Endothelial cell of umbilical vein (primary cell): ENCODE data around the gene RAPGEF6. TPM values are rescaled to one million over a fixed set of nuclear protein-coding genes. Genes with fewer than 3 reads are reported as not detected.

Source experiments
- BruUV-seq: library from RNA; stranded (reverse); fragments of 400-500 nt; replicated peaks from 2 replicates; lab custom pipeline; 2021; lab: Mats Ljungman, UMichigan
- CTCF ChIA-PET: fragments of 300-600, 350-600 bp; sonication (Branson Sonifier 250); formaldehyde crosslinking; loops from one replicate; lab custom pipeline; 2021; ENCODE audit warnings: antibody characterized with exemption, inconsistent platforms; lab: Charles Lee
- POLR2A ChIA-PET: fragments of 300-600, 350-600 bp; sonication (Branson Sonifier 250); formaldehyde crosslinking; loops from one replicate; lab custom pipeline; 2021; ENCODE audit warnings: antibody characterized with exemption, inconsistent platforms; lab: Charles Lee
- DNase-seq: peaks from one replicate; pipeline ENCODE4 v3.0.0-alpha.2; 2011; ENCODE audit warnings: low read depth, low spot score
- FAIRE-seq: peaks from 2 replicates; lab custom pipeline; 2011; peaks lifted over from hg19 to GRCh38; lab: Jason Lieb, UNC
- H2AFZ ChIP-seq: 2 replicates; pipeline ENCODE4 v1.6.0; 2012; ENCODE audit warnings: low read depth, low read length, control low read depth, inconsistent platforms
- H3K27ac ChIP-seq: 2 replicates; pipeline ENCODE4 v1.5.1; 2011; ENCODE audit warnings: low read depth, mild to moderate bottlenecking, control low read depth, low read length, moderate library complexity; ENCODE audit not compliant: insufficient read depth
- H3K27me3 ChIP-seq, 2 experiments: 2 replicates each; pipeline versions ENCODE4 v1.6.0 to v1.6.1; 2011; ENCODE audit warnings: low read length in 2 of 2, mixed read lengths in 1 of 2; ENCODE audit not compliant: control insufficient read depth in 2 of 2, insufficient read depth in 2 of 2
- H3K36me3 ChIP-seq, 2 experiments: 2 replicates in 1 of 2; 3 replicates in 1 of 2; pipeline ENCODE4 v1.5.1; 2011; ENCODE audit warnings: low read length in 2 of 2, mild to moderate bottlenecking in 1 of 2, moderate library complexity in 1 of 2; ENCODE audit not compliant: control insufficient read depth in 2 of 2, insufficient read depth in 2 of 2; ENCODE audit errors: extremely low read depth in 1 of 2
- H3K4me1 ChIP-seq: 3 replicates; pipeline ENCODE4 v1.5.1; 2011; ENCODE audit warnings: mild to moderate bottlenecking, low read length; ENCODE audit not compliant: control insufficient read depth, insufficient read depth; ENCODE audit errors: extremely low read depth
- H3K4me2 ChIP-seq: 2 replicates; pipeline ENCODE4 v1.6.1; 2011; ENCODE audit warnings: low read length, control low read depth, mixed read lengths; ENCODE audit not compliant: insufficient read depth
- H3K4me3 ChIP-seq, 3 experiments: fragments of 200-600 bp in 1 of 3; sonication (generic), shearing (Covaris generic) in 1 of 3; replicated peaks in 1 of 3; 2 replicates each; pipeline ENCODE4 v1.5.1; 2011 to 2016; ENCODE audit warnings: control low read depth in 3 of 3, low read length in 3 of 3, mild to moderate bottlenecking in 2 of 3, inconsistent platforms in 1 of 3, low read depth in 1 of 3, moderate library complexity in 1 of 3; ENCODE audit not compliant: insufficient read depth in 1 of 3
- H3K79me2 ChIP-seq: 2 replicates; pipeline ENCODE4 v1.6.0; 2012; ENCODE audit warnings: low read length, inconsistent platforms; ENCODE audit not compliant: control insufficient read depth, insufficient read depth
- H3K9ac ChIP-seq: replicated peaks from 2 replicates; pipeline ENCODE3; 2011; ENCODE audit warnings: low read length, control low read depth; ENCODE audit not compliant: insufficient read depth; ENCODE audit errors: extremely low read depth
- H3K9me1 ChIP-seq: replicated peaks from 3 replicates; pipeline ENCODE4 v1.6.0; 2011; ENCODE audit warnings: mild to moderate bottlenecking, low read length; ENCODE audit not compliant: control insufficient read depth, insufficient read depth; ENCODE audit errors: extremely low read depth
- H3K9me3 ChIP-seq: replicated peaks from 2 replicates; pipeline ENCODE4 v1.5.1; 2012; ENCODE audit warnings: low read length, inconsistent platforms; ENCODE audit not compliant: control insufficient read depth, insufficient read depth
- H4K20me1 ChIP-seq: replicated peaks from 2 replicates; pipeline ENCODE3; 2011; ENCODE audit warnings: mild to moderate bottlenecking, low read length; ENCODE audit not compliant: control insufficient read depth, insufficient read depth; ENCODE audit errors: extremely low read depth
- CTCF ChIP-seq, 2 donors: IDR thresholded peaks; 1 replicate in 1 of 2; 2 replicates in 1 of 2; pipeline ENCODE4 v1.5.1; 2011; ENCODE audit warnings: low read length in 2 of 2, mild to moderate bottlenecking in 2 of 2, moderate library complexity in 2 of 2, control low read depth in 1 of 2, inconsistent platforms in 1 of 2, low read depth in 1 of 2; ENCODE audit not compliant: insufficient read depth in 1 of 2; ENCODE audit errors: extremely low read depth in 1 of 2
- EZH2 ChIP-seq: IDR thresholded peaks from 2 replicates; pipeline ENCODE4 v1.6.1; 2012; ENCODE audit warnings: borderline replicate concordance, low read depth, mild to moderate bottlenecking, moderate library complexity, low read length, inconsistent platforms; ENCODE audit not compliant: severe bottlenecking
- FOS ChIP-seq: IDR thresholded peaks from 2 replicates; pipeline ENCODE4 v1.6.1; 2011; ENCODE audit warnings: mild to moderate bottlenecking, low read length, moderate library complexity, borderline replicate concordance; ENCODE audit not compliant: insufficient read depth
- GATA2 ChIP-seq: IDR thresholded peaks from 2 replicates; pipeline ENCODE4 v1.7.0; 2011; ENCODE audit warnings: low read depth, mild to moderate bottlenecking, moderate library complexity, mixed read lengths, low read length; ENCODE audit not compliant: insufficient read length, insufficient read depth
- JUN ChIP-seq: IDR thresholded peaks from 2 replicates; pipeline ENCODE4 v1.6.1; 2011; ENCODE audit warnings: borderline replicate concordance, low read depth; ENCODE audit not compliant: insufficient read length, insufficient read depth
- MAX ChIP-seq: IDR thresholded peaks from 2 replicates; pipeline ENCODE4 v1.6.1; 2011; ENCODE audit not compliant: insufficient read depth, insufficient read length
- MYC ChIP-seq: IDR thresholded peaks from one replicate; pipeline ENCODE4 v1.6.1; 2011; ENCODE audit warnings: mild to moderate bottlenecking, low read depth, low read length
- POLR2A ChIP-seq: IDR thresholded peaks from 2 replicates; pipeline ENCODE4 v1.6.1; 2012; ENCODE audit warnings: low read depth, mild to moderate bottlenecking, control low read depth, low read length
- POLR2AphosphoS5 ChIP-seq: IDR thresholded peaks from 2 replicates; pipeline ENCODE4 v1.6.1; 2012; ENCODE audit warnings: low read depth, mild to moderate bottlenecking, control low read depth, low read length, moderate library complexity; ENCODE audit not compliant: insufficient read depth
- dilution Hi-C: fragments of 300-500 bp; cut with MboI; formaldehyde crosslinking; loops from one replicate; pipeline ENCODE4 v1.15.0; 2019; ENCODE audit warnings: low sequenced_read_pairs; ENCODE audit not compliant: extremely low pct_ligation_motif_present
- intact Hi-C: fragments of 100-400 bp; cut with micrococcal nuclease; formaldehyde crosslinking; loops from one replicate; pipeline ENCODE4 v1.10.0; 2022
- polyA plus RNA-seq, 4 experiments: library from polyadenylated mRNA; depleted of rRNA in 3 of 4; stranded (reverse) in 3 of 4; unstranded in 1 of 4; fragments of >200 nt; gene quantifications; 2 replicates each; pipeline versions ENCODE4 v1.2.1 to v1.2.3, GENCODE V29; 2011 to 2012; ENCODE audit warnings: missing spikeins in 1 of 4
- total RNA-seq: library from RNA; stranded (reverse); gene quantifications from 2 replicates; pipeline ENCODE4 v1.2.3, GENCODE V29; 2021

RAPGEF6 gene
- total and polyA plus RNA-seq, 2 donors (not counting 3 experiments of a cell fraction or from before 2014, with no cell fraction given) = 3.5 to 17.5 TPM

GRCh38 chr5:131378721-131379541 is 256.1 kb downstream of the RAPGEF6 start:
- no peaks in the 10 kb centered on the region for H3K27me3 ChIP-seq
- intact Hi-C loops (loop anchor here (1.0 kb wide), 2 partner anchors 115 to 214 kb away; partner anchors contain the start of genes CDC42SE2 and HINT1), dilution Hi-C loops (no loop called here)
- H3K27ac ChIP-seq = peak overlapping the region; percentile 99
- TF ChIP-seq POLR2A (no peak), MAX (no peak), JUN (no peak), GATA2 (no peak), MYC (no peak), EZH2 (no peak), CTCF (IDR thresholded peaks at IDR 0.05; ENCODE audit: extremely low read depth in 1 of 2, insufficient read depth in 1 of 2, low read depth in 1 of 2, low read length in 2 of 2) (no peak), FOS (no peak), POLR2AphosphoS5 (no peak)
- TSS peak; percentile 89 for BruUV-seq
- H2AFZ ChIP-seq = no peak overlapping the region
- H3K4me1 ChIP-seq = peaks cover 35% of the 10 kb centered on the region
- CTCF ChIA-PET = interaction anchor here (1.0 to 1.2 kb wide), 3 partner anchors 101 to 507 kb away, joined by 3 read pairs; partner anchors contain the start of gene HINT1
- POLR2A ChIA-PET = interaction anchor here (0.6 to 2.1 kb wide), 2 partner anchors 114 to 660 kb away, joined by 4 to 13 read pairs; partner anchors contain the start of gene CDC42SE2
- no peaks in the 10 kb centered on the region for H3K9me1 ChIP-seq
- peaks cover 12% of the 10 kb centered on the region for H3K79me2 ChIP-seq
- DNase-seq (peak; percentile 24), FAIRE-seq (no peak)
- H3K4me3 ChIP-seq = no peak overlapping the region
- H3K4me2 ChIP-seq = peak overlapping the region; percentile 87
- no peaks in the 10 kb centered on the region for H3K36me3 ChIP-seq
- H3K9ac ChIP-seq = peak overlapping the region; percentile 83
- no peaks in the 10 kb centered on the region for H4K20me1 ChIP-seq
- no peaks in the 10 kb centered on the region for H3K9me3 ChIP-seq
